Left ventricle myocardium inferior (tissue), 1 donor: ENCODE results near the gene CDH4. TPM values are rescaled to one million over a fixed set of nuclear protein-coding genes. Genes with fewer than 3 reads are reported as not detected.
A peak's percentile ranks its signal among the peaks of the same experiment; 100 is the strongest.

Experiments used
- DNase-seq: peaks from one replicate; pipeline ENCODE4 v3.0.0-alpha.2; 2020
- H3K27ac ChIP-seq: fragments of 200-600 bp; replicated peaks from 2 replicates; pipeline ENCODE4 v1.8.0; 2021
- H3K27me3 ChIP-seq: fragments of 200-600 bp; 2 replicates; pipeline ENCODE4 v1.8.0; 2021; ENCODE audit warnings: low read depth
- H3K36me3 ChIP-seq: fragments of 200-600 bp; 2 replicates; pipeline ENCODE4 v1.8.0; 2021
- H3K4me1 ChIP-seq: fragments of 200-600 bp; 2 replicates; pipeline ENCODE4 v1.8.0; 2021
- H3K4me3 ChIP-seq: fragments of 200-600 bp; 2 replicates; pipeline ENCODE4 v1.8.0; 2021; ENCODE audit warnings: mild to moderate bottlenecking, moderate library complexity
- H3K9me3 ChIP-seq: fragments of 200-600 bp; replicated peaks from 2 replicates; pipeline ENCODE4 v1.8.0; 2021
- intact Hi-C: fragments of 100-400 bp; cut with micrococcal nuclease; formaldehyde crosslinking; loops from one replicate; pipeline ENCODE4 v1.11.0; 2022
- total RNA-seq: library from RNA; stranded (reverse); fragmentation: NEBNext Ultra II Directional; extraction: Animal tissue kit (Norgen Biotek cat#: 25700); gene quantifications from one replicate; pipeline ENCODE4 v1.2.1, GENCODE V29; 2021
- TF ChIP-seq, protein P1 (sequence below): fragments of 200-600 bp; IDR thresholded peaks from 2 replicates; pipeline ENCODE4 v1.8.0; 2021; ENCODE audit warnings: antibody characterized with exemption, mild to moderate bottlenecking, borderline replicate concordance
- donor health status: DM: no; HTN: yes; CAD: no; lungs with severe emphysema.

The CDH4 gene
- total RNA-seq, 1 donor from 2014 or later, result 0.05 TPM

DNA sequence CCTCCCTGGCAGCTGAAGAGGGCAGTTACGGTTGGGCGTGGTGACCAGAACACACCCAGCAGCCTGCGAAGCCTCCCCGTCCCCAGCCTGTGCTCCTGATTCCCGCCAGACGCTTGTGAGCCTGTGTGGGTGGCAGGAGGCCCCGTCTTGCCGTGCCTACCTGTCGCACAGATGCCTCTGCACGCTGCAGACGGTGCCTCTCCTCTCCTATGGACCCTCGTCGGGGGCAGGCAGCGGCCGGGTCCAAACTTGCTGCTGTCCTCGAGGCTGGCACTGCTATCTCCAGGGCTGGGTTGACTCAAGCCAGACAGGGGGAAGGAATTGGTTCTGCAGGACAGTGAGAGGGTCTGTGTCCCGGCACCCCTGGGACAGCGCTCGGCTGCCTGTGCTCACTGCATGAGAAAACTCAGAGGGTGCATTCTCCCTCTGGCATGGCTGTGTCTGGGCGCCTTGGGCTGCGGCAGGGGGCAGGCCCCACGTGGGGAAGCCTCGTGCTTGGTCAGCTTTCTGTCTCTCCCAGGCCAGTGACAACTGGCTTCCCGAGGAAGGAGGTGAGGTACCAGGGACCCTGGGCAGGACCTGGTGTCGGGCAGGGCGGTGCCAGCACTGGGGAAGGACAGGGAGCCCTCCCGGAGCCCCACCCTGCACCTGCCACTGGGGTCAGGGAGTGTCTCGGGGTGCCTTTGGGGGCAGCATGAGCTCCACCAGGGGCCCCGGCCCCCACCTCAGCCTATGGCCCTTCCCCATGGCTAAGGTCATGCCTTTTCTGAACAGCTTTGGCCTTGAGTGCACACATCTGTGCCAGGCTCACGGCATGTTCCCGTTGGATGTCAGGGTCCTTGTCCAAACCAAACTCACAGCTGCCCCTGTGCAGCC is 686.1 kb downstream of the CDH4 start:
- peak; percentile 4 for DNase-seq
- Histone ChIP-seq H3K36me3 (no peaks in the 10 kb centered on the region), H3K27me3 (peaks cover 42% of the 10 kb centered on the region), H3K4me1 (no peaks in the 10 kb centered on the region), H3K4me3 (no peak overlapping the region), H3K27ac (no peak overlapping the region), H3K9me3 (no peaks in the 10 kb centered on the region)
- intact Hi-C loops, result no loop called here
- TF ChIP-seq, protein P1, sequence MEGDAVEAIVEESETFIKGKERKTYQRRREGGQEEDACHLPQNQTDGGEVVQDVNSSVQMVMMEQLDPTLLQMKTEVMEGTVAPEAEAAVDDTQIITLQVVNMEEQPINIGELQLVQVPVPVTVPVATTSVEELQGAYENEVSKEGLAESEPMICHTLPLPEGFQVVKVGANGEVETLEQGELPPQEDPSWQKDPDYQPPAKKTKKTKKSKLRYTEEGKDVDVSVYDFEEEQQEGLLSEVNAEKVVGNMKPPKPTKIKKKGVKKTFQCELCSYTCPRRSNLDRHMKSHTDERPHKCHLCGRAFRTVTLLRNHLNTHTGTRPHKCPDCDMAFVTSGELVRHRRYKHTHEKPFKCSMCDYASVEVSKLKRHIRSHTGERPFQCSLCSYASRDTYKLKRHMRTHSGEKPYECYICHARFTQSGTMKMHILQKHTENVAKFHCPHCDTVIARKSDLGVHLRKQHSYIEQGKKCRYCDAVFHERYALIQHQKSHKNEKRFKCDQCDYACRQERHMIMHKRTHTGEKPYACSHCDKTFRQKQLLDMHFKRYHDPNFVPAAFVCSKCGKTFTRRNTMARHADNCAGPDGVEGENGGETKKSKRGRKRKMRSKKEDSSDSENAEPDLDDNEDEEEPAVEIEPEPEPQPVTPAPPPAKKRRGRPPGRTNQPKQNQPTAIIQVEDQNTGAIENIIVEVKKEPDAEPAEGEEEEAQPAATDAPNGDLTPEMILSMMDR, result no peak

DNA sequence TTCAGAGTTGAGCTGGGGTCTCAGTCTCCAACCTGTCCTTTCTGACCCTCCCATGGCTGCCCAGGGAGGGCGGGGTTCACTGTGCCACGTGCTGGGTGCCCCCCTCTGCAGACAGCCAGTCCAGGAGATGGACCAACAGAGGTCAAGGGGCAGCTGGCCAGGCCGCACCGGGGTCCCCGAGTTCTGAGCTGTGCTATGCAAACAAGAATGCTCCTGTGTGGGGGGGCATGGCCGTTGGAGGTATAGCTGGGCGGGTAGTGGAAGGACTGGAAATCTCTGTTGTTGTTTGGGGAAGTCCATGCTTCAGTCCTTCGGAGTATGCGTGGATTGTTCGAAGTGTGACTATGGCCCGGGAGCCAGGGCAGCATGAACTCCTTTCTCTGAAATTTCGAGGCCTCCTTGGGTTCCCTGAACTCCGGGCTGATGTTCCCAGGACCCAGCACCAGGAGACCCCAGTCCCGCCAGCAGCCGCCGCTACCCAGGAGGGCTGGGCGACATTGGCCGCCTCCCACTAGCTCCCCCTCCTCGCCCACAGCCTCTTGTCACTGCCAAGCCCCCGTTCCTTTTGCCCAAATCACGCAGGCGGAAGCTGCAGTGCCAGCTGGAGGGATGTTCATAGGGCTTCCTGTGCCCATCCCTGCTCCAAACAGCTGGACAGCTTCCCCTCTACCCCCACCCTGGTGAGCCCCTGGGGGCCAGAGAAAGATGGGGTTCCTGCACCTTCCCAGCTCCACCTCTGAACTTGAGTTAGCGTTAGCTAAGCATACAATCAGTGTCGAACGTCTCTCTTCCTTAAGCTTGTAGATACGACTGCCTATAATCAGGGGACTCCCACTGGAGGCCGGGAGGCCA is 687.0 kb downstream of the CDH4 start:
- peak; percentile 9 for DNase-seq
- Histone ChIP-seq H3K27me3 (peaks cover 34% of the 10 kb centered on the region), H3K4me1 (no peaks in the 10 kb centered on the region), H3K9me3 (no peaks in the 10 kb centered on the region), H3K36me3 (no peaks in the 10 kb centered on the region), H3K27ac (no peak overlapping the region), H3K4me3 (no peak overlapping the region)
- TF ChIP-seq, protein P1, result no peak
- intact Hi-C loops, result no loop called here

DNA sequence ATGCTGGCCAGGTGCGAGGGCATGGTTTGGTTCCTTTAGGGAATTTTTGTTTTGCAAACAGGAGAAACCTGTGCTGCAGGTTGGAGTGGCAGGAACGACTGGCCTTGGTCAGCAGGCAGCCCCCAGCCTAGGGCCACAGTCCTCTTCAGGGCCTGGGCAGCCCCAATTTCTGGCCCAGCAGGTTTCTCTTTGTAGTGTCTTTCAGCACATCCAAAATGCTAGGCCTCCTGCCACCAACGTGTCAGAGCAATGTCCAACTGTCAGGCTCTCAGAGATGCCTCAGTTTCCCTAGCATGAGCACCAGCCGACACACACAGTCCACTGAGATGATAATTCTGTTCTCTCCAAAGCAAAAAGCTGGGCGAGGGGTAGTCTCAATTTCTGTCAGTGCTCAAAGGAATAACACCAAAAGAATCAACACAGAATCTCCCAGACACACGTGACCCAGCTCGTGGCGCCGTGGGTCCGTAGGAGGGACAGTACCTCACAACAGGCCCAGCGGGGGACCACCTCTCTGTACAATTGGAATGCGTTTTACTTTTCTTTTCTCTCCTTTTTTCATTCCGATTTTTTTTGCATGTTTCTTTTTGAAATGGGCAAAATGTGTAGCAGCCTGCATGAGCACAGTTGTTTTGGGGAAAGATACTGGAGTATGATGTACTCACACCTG is 687.8 kb downstream of the CDH4 start:
- DNase-seq, result no peak
- TF ChIP-seq, protein P1, result no peak
- intact Hi-C loops, result no loop called here
- Histone ChIP-seq H3K4me1 (no peaks in the 10 kb centered on the region), H3K27me3 (peaks cover 26% of the 10 kb centered on the region), H3K9me3 (no peaks in the 10 kb centered on the region), H3K4me3 (no peak overlapping the region), H3K27ac (no peak overlapping the region), H3K36me3 (no peaks in the 10 kb centered on the region)

DNA sequence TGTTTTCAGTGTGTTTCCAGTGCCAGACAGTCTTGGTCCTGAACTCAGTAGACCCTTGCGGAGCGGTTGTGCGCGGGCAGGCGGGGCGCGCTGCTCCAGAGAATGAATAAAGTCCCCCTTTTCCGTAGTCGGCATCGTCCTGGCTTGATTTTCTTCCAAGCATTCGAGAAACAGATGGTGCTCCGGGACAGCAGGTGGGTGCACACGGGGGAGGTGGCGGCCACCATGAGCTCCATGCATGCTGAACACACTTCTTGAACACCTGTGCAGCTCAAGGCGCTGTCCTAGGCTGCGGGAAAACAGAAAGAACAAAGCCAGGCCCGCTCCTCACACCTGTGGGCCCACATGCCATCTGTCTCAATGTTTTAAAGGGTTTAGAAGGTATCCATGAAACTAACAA is 688.4 kb downstream of the CDH4 start:
- Histone ChIP-seq H3K27ac (no peak overlapping the region), H3K9me3 (no peaks in the 10 kb centered on the region), H3K4me1 (no peaks in the 10 kb centered on the region), H3K4me3 (no peak overlapping the region), H3K36me3 (no peaks in the 10 kb centered on the region), H3K27me3 (peaks cover 24% of the 10 kb centered on the region)
- TF ChIP-seq, protein P1, result no peak
- DNase-seq, result peak; percentile 5
- intact Hi-C loops, result no loop called here

DNA sequence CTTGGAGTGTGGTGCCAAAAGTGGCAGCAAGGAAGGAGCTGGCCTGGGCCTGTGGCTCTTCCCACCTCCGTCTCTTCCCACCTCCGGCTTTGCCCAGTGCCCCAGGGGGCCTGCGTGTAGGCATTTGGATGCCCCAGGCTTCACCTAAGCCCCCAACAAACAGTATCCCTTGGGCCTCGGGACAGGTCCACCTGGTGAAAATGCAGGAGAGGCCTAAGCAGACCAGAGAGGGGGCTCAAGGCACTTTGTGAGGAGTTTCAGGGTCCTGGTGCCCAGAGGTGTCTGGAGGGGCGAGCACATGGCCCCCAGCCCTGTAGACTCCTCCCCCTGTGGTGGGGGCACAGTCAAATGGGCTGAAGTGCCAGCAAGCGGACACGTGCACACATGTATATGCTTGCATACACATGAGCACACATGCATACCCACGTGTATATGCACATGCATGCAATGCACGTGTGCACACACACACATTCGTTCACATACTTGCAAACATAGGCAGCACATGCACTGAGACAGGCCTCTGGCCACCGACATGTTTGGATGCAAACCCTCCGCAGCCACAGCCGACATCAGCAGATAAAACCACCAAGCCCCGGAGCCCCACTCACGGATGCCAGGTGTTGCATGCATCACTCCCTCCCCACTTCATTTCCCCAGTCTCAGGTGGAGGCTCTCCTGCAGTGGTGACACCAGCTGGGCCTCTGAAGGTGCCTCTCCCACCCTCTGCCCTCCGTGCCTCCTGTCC is 689.1 kb downstream of the CDH4 start:
- Histone ChIP-seq H3K27ac (no peak overlapping the region), H3K27me3 (peaks cover 24% of the 10 kb centered on the region), H3K36me3 (no peaks in the 10 kb centered on the region), H3K4me3 (no peak overlapping the region), H3K4me1 (no peaks in the 10 kb centered on the region), H3K9me3 (no peaks in the 10 kb centered on the region)
- TF ChIP-seq, protein P1, result no peak
- intact Hi-C loops, result no loop called here
- DNase-seq, result peak; percentile 1
